Activated T-cell treated with anti-CD3 and anti-CD28 coated beads, Interleukin-2, amount 50 U/mL, for 24 hours (primary cell): ENCODE measurements around the gene MISP.
"Not testable (repeated sequence)": the region's sequence is repeated elsewhere in the genome, so short reads cannot be mapped to it uniquely, and the experiment has no call there.

Source experiments
- DNase-seq: peaks from one replicate; pipeline ENCODE4 v3.0.0-alpha.2; 2020
- H3K27ac Mint-ChIP-seq: 2 replicates; pipeline ENCODE4 v1.8.0; 2020; ENCODE audit warnings: mild to moderate bottlenecking, mixed read lengths
- H3K27me3 Mint-ChIP-seq: 2 replicates; pipeline ENCODE4 v1.8.0; 2020; ENCODE audit warnings: mixed read lengths
- H3K36me3 Mint-ChIP-seq: 2 replicates; pipeline ENCODE4 v1.8.0; 2020; ENCODE audit warnings: low read depth, mixed read lengths
- H3K4me1 Mint-ChIP-seq: 2 replicates; pipeline ENCODE4 v1.8.0; 2020; ENCODE audit warnings: low read depth, mixed read lengths
- H3K4me3 Mint-ChIP-seq: 2 replicates; pipeline ENCODE4 v1.8.0; 2020; ENCODE audit warnings: mild to moderate bottlenecking, moderate library complexity, mixed read lengths
- H3K9me3 Mint-ChIP-seq: 2 replicates; pipeline ENCODE4 v1.8.0; 2020; ENCODE audit warnings: mixed read lengths

MISP gene

GRCh38 chr19:750640-751423 is at the start of gene MISP:
TSS of gene MISP (plus strand) at chr19:751112. CDS start at chr19:756947, 5,835 bp downstream.
- Mint-ChIP-seq H3K36me3 (no peaks in the 10 kb centered on the region), H3K4me3 (no peak within 1 kb of the TSS), H3K27me3 (peaks cover 3% of the 10 kb centered on the region), H3K4me1 (no peaks in the 10 kb centered on the region), H3K27ac (no peak within 1 kb of the TSS), H3K9me3 (no peaks in the 10 kb centered on the region)
- DNase-seq = no peak

GRCh38 chr19:702847-703246 is 48.1 kb upstream of the MISP start:
- H3K4me1 Mint-ChIP-seq, H3K9me3 Mint-ChIP-seq, H3K4me3 Mint-ChIP-seq, DNase-seq, H3K36me3 Mint-ChIP-seq, H3K27ac Mint-ChIP-seq: not testable (repeated sequence)
- peaks cover 50% of the 10 kb centered on the region for H3K27me3 Mint-ChIP-seq

- DNase-seq = no peak
- H3K4me3 Mint-ChIP-seq = no peak overlapping the region
- no peaks in the 10 kb centered on the region for H3K9me3 Mint-ChIP-seq
- peaks cover 4% of the 10 kb centered on the region for H3K4me1 Mint-ChIP-seq
- peaks cover 50% of the 10 kb centered on the region for H3K27me3 Mint-ChIP-seq
- H3K27ac Mint-ChIP-seq = no peak overlapping the region
- no peaks in the 10 kb centered on the region for H3K36me3 Mint-ChIP-seq
Measured at GRCh38 chr19:703329-703650, 47.6 kb upstream of the MISP start.

- H3K9me3 Mint-ChIP-seq = no peaks in the 10 kb centered on the region
- H3K4me3 Mint-ChIP-seq = no peak overlapping the region
- peaks cover 4% of the 10 kb centered on the region for H3K4me1 Mint-ChIP-seq
- H3K27me3 Mint-ChIP-seq = peaks cover 47% of the 10 kb centered on the region
- no peaks in the 10 kb centered on the region for H3K36me3 Mint-ChIP-seq
- peak; percentile 71 for DNase-seq
- H3K27ac Mint-ChIP-seq = no peak overlapping the region
Measured at GRCh38 chr19:703651-704446, 47.1 kb upstream of the MISP start.

- no peaks in the 10 kb centered on the region for H3K9me3 Mint-ChIP-seq
- H3K4me1 Mint-ChIP-seq = peaks cover 4% of the 10 kb centered on the region
- DNase-seq = no peak
- no peak overlapping the region for H3K27ac Mint-ChIP-seq
- H3K36me3 Mint-ChIP-seq = no peaks in the 10 kb centered on the region
- H3K4me3 Mint-ChIP-seq = no peak overlapping the region
- H3K27me3 Mint-ChIP-seq = peaks cover 44% of the 10 kb centered on the region
Measured at GRCh38 chr19:704447-704741, 46.5 kb upstream of the MISP start.

- Mint-ChIP-seq H3K27me3 (peaks cover 53% of the 10 kb centered on the region), H3K36me3 (no peaks in the 10 kb centered on the region), H3K4me1 (peaks cover 4% of the 10 kb centered on the region), H3K4me3 (no peak within 1 kb of the TSS), H3K9me3 (no peaks in the 10 kb centered on the region), H3K27ac (no peak within 1 kb of the TSS)
- no peak for DNase-seq
Measured at GRCh38 chr19:708154-709143, 42.5 kb upstream of the MISP start, which contains the start of gene PALM. TSS of gene PALM (plus strand) at chr19:708935. CDS start at chr19:709147, 212 bp downstream.

- H3K36me3 Mint-ChIP-seq = no peaks in the 10 kb centered on the region
- H3K4me1 Mint-ChIP-seq = peaks cover under 1% of the 10 kb centered on the region
- no peaks in the 10 kb centered on the region for H3K9me3 Mint-ChIP-seq
- peaks cover 48% of the 10 kb centered on the region for H3K27me3 Mint-ChIP-seq
- no peak overlapping the region for H3K4me3 Mint-ChIP-seq
- no peak overlapping the region for H3K27ac Mint-ChIP-seq
- DNase-seq = no peak
Measured at GRCh38 chr19:709196-709964, 41.5 kb upstream of the MISP start.

GRCh38 chr19:709965-710571 is 40.8 kb upstream of the MISP start:
- H3K4me3 Mint-ChIP-seq = no peak overlapping the region
- H3K27me3 Mint-ChIP-seq = peaks cover 44% of the 10 kb centered on the region

GRCh38 chr19:710767-711166 is 40.1 kb upstream of the MISP start:
- H3K27ac Mint-ChIP-seq = no peak overlapping the region
- H3K4me1 Mint-ChIP-seq = no peaks in the 10 kb centered on the region
- H3K27me3 Mint-ChIP-seq = peaks cover 47% of the 10 kb centered on the region
- H3K4me3 Mint-ChIP-seq = no peak overlapping the region
- no peaks in the 10 kb centered on the region for H3K36me3 Mint-ChIP-seq
- no peak for DNase-seq
- H3K9me3 Mint-ChIP-seq = peaks cover 7% of the 10 kb centered on the region

More at GRCh38 chr19:709965-710571, 40.8 kb upstream of the MISP start:
- DNase-seq = no peak
- H3K27ac Mint-ChIP-seq = no peak overlapping the region
- no peaks in the 10 kb centered on the region for H3K4me1 Mint-ChIP-seq
- no peaks in the 10 kb centered on the region for H3K36me3 Mint-ChIP-seq
- H3K9me3 Mint-ChIP-seq = no peaks in the 10 kb centered on the region

- H3K9me3 Mint-ChIP-seq = peaks cover 8% of the 10 kb centered on the region
- DNase-seq = no peak
Measured at GRCh38 chr19:711254-711653, 39.7 kb upstream of the MISP start.

GRCh38 chr19:715347-715746 is 35.6 kb upstream of the MISP start:
- Mint-ChIP-seq H3K4me3 (no peak overlapping the region), H3K4me1 (no peaks in the 10 kb centered on the region), H3K9me3 (peaks cover 8% of the 10 kb centered on the region), H3K36me3 (no peaks in the 10 kb centered on the region), H3K27ac (no peak overlapping the region), H3K27me3 (peaks cover 50% of the 10 kb centered on the region)
- no peak for DNase-seq

More at GRCh38 chr19:711254-711653, 39.7 kb upstream of the MISP start:
- H3K4me3 Mint-ChIP-seq = no peak overlapping the region
- no peak overlapping the region for H3K27ac Mint-ChIP-seq
- H3K4me1 Mint-ChIP-seq = no peaks in the 10 kb centered on the region
- H3K36me3 Mint-ChIP-seq = no peaks in the 10 kb centered on the region
- peaks cover 50% of the 10 kb centered on the region for H3K27me3 Mint-ChIP-seq

- Mint-ChIP-seq H3K27ac (no peak overlapping the region), H3K27me3 (peaks cover 43% of the 10 kb centered on the region), H3K4me3 (no peak overlapping the region), H3K36me3 (no peaks in the 10 kb centered on the region), H3K4me1 (no peaks in the 10 kb centered on the region), H3K9me3 (peaks cover 8% of the 10 kb centered on the region)
- no peak for DNase-seq
Measured at GRCh38 chr19:718251-718951, 32.5 kb upstream of the MISP start.

- Mint-ChIP-seq H3K27ac (no peak overlapping the region), H3K4me1 (no peaks in the 10 kb centered on the region), H3K4me3 (no peak overlapping the region), H3K36me3 (no peaks in the 10 kb centered on the region), H3K27me3 (peaks cover 47% of the 10 kb centered on the region), H3K9me3 (peaks cover 8% of the 10 kb centered on the region)
- DNase-seq = no peak
Measured at GRCh38 chr19:718991-719512, 31.9 kb upstream of the MISP start.
